ENCODE measurements around the gene GSTT2.

DNA sequence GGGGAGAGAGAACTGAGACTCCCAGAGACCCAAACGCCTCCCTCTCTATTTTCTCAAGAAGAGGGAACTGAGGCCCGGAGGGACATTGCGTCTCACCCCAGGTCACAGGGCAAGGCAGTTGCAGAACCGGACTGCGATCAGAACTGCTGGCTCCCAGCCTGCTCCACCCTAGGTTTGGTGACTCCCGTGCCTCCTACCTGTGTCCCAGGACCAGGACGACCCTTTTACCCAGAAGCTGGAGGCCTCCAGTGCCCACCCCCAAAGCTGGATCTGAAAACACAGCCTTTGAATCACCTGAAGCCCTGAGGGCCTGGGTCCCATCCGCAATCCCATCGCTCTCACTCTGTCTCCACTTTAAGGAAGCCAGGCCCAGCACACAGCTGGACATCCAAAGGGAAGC, 24.0 kb downstream of the GSTT2 start:
- TF ChIP-seq MYC (IDR thresholded peaks at IDR 0.05; ENCODE audit: low read depth, low read length) (no peak), POLR2A (IDR thresholded peaks at IDR 0.05; ENCODE audit: extremely low read depth, insufficient read length) (no peak)
- TF ChIP-seq, protein P1, sequence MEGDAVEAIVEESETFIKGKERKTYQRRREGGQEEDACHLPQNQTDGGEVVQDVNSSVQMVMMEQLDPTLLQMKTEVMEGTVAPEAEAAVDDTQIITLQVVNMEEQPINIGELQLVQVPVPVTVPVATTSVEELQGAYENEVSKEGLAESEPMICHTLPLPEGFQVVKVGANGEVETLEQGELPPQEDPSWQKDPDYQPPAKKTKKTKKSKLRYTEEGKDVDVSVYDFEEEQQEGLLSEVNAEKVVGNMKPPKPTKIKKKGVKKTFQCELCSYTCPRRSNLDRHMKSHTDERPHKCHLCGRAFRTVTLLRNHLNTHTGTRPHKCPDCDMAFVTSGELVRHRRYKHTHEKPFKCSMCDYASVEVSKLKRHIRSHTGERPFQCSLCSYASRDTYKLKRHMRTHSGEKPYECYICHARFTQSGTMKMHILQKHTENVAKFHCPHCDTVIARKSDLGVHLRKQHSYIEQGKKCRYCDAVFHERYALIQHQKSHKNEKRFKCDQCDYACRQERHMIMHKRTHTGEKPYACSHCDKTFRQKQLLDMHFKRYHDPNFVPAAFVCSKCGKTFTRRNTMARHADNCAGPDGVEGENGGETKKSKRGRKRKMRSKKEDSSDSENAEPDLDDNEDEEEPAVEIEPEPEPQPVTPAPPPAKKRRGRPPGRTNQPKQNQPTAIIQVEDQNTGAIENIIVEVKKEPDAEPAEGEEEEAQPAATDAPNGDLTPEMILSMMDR (IDR thresholded peaks at IDR 0.05; ENCODE audit: low read depth, low read length), result no peak
- TF ChIP-seq, protein P2, sequence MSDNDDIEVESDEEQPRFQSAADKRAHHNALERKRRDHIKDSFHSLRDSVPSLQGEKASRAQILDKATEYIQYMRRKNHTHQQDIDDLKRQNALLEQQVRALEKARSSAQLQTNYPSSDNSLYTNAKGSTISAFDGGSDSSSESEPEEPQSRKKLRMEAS (IDR thresholded peaks at IDR 0.05; ENCODE audit: low read depth, low read length), result no peak

Measured in NB4 (cell line).